NCI-H2171 treated with DMSO at 0.1 percent for 48 hours (cell line): Measurements from ENCODE around the gene GRK6.

Experiments used
- DNase-seq: peaks from one replicate; lab custom pipeline; 2025; lab: John Stamatoyannopoulos, UW

The GRK6 gene

DNA sequence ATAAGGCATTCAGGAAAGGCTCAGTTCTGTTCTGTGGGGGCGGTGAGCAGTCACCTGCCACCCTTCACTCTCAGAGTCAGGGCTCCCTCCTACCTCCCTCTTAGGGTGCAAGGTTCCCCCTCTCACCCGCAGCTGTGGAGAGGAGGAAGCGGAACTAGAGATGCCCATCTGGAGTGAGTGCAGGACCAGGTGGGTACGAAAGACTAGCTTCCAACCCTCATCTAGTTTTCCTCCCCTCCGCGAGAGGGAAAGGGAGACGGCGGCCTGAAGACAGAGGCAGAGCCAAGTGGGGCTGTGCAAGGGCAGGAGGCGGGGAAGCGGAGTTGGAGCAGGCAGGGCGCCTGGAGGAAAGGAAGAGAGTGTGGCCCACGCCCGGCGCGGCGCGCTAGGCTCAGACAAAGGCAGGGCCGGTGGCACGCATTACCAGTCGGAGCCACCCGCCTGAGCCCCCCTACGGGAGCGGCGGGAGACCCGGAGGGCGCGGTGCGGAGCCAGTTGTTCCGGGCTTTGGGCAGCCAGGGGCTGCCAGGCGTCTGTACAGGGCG, 27.4 kb downstream of the GRK6 start:
- peak; percentile 32 for DNase-seq

DNA sequence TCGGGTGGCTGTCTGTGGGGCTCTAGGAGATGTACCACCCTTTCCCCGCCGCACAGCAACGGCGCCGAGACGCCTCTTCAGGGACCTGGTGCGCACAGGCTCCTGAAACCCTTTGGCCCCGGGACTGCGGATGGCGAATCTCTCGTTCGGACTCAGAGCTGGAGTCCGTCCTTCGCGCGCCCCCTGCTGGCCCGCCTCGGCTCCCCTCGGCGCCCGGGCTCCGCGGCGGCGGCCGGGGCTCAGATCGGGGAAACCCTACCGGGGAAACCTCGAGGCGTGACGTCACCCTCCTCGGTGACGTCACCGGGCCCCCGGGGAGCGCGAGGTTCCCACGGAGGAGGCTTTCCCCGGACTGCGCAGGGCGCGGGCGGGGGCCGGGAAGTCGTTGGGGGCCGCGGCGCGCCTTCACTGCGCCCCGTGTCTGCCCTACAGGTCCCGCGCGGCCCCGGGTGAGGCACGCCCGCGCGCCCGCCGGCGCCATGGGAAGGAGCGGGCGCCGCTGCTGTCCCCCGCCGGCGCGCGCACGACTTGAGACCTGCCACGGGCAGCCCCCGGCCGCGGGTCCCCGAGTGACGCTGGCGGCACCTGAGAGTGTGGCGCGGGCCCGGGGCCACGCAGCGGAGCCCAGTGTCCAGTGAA, 28.0 kb downstream of the GRK6 start:
- DNase-seq, result peak; percentile 72

DNA sequence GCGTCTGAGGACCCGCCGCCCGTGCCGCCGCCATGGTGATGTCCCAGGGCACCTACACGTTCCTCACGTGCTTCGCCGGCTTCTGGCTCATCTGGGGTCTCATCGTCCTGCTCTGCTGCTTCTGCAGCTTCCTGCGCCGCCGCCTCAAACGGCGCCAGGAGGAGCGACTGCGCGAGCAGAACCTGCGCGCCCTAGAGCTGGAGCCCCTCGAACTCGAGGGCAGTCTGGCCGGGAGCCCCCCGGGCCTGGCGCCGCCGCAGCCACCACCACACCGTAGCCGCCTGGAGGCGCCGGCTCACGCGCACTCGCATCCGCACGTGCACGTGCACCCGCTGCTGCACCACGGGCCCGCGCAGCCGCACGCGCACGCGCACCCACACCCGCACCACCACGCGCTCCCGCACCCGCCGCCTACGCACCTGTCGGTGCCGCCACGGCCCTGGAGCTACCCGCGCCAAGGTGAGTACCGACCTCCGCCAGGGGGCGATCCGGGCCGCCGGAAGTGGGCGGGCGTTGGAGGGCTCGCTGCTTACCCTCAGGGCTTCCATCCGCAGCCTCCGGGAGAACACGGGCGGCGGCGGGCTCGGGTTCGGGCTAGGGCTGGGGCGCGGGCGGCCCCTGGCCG, 28.7 kb downstream of the GRK6 start:
- peak; percentile 82 for DNase-seq

DNA sequence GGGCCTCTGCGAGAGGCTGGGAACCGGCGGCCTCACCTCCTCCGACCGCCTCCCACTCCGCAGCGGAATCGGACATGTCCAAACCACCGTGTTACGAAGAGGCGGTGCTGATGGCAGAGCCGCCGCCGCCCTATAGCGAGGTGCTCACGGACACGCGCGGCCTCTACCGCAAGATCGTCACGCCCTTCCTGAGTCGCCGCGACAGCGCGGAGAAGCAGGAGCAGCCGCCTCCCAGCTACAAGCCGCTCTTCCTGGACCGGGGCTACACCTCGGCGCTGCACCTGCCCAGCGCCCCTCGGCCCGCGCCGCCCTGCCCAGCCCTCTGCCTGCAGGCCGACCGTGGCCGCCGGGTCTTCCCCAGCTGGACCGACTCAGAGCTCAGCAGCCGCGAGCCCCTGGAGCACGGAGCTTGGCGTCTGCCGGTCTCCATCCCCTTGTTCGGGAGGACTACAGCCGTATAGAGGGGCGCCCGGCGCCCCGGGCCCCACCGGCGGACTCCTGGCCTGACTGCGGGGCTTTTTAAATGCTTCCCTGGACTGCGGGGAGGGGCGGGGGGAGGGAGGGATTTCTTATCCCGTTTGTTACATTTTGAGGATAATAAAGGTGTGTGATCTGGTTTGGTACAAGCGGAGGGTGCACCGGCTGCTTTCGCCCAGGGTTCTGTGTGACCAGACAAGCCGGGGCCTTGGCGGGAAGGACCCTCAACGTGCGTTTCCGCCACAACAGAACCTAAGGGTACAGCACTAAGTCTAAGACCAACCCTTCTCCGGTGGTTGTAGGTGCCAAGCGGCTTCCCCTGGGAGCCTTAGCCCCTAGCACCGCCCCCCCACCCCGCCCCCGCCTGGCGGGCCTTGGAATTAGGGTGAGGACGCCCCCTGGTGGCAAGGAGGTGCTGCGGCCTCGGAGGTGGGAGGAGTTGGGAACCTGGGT, 29.4 kb downstream of the GRK6 start:
- DNase-seq, result peak; percentile 81

DNA sequence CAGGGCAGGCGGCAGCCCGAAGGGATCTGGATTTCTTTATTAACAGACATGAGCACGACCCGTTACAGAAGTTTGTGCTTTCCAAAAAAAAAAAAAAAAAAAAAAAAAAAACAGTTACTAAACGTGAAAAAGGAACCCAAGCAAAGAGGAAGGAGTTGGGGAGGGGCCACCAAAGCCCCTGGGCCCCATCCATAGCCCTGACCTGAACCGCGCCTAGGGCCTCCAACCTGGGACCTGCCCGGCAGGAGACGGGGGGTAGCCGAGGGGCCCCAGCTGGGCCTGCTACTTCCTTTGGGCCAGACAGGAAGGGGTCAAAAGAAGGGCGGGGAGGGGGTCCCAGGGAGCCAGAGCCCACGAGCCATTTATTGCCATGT, 30.1 kb downstream of the GRK6 start:
- no peak for DNase-seq

DNA sequence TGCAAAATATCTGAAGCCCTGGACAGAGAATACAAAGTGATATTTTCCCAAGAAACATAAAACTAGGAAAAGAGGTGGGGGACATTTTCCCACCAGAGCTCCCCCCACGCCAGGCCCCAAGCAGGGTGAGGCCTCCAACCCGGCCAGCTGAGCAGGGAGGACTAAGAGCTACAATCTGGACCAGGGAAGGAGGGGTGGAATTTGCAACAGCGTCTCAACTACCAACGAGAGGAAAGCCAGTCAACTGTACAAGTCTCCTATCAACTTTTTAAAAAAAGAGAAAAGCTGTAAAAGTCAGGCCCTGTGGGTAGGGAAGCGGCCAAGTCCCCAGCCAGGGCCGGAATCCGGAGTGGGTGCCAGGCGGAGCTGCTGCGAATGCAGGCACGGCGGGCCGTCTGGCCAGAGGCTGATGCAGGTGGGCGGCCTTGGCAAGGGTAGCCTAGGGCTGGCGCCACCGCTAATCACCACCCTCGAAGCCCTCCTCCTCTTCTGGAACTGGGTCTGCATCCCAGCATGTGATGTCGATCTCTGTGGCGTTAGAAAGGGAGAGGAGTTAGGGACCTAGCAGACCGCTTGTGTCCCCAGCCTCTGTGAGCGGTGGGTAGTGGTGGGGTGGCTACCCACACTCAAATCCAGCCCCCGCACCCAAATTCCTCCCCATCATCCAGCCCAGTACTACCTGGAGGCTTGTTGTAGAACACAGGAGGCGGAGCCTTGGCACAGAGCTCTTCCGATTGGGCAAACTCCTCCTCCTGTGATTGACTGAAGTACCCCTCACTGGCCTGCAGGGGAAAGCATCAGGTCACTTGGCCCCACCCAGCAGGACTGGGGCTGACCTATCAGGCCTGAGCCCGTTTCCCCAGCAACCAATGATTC, 30.7 kb downstream of the GRK6 start:
- DNase-seq, result peak; percentile 67

DNA sequence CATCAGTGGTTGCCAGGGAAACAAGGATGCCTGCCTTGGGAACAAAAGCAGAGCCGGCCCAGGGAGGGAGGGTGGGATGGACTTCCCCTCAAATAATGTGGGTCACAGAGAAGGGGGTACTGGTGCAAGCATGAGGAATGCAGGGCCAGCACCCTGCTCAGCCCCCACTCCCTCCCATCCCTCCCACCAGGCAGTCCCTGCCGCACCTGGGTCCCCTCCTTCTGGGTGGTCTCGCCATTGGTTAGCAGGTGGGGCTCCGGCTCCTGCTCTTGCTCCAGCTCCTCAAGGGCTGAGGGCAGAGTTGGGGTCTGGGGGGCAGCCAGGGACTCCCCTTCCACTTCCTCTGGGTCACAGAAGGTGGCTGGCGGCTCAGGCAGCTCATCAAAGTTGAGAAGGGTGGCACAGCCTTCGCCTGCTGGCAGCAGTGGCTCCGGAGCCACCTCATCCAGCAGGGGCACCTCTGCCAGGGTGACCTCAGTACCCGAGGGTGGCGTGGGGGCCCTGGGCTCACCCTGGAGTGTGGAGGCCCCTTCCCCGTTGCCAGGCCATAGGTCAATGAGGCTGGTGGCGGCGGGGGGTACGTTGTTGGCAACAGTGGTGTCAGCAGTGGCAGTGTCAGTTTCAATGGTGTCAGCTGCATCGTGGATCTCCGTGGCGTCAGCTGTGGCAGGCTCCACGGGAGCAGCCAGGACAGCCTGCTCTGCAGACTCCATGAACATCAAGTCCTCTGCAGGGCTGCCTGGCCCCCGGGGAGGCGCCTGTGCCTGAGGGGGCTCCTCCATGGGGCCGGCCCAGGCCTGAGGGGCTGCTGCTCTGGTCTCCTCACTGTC, 31.6 kb downstream of the GRK6 start:
- no peak for DNase-seq

DNA sequence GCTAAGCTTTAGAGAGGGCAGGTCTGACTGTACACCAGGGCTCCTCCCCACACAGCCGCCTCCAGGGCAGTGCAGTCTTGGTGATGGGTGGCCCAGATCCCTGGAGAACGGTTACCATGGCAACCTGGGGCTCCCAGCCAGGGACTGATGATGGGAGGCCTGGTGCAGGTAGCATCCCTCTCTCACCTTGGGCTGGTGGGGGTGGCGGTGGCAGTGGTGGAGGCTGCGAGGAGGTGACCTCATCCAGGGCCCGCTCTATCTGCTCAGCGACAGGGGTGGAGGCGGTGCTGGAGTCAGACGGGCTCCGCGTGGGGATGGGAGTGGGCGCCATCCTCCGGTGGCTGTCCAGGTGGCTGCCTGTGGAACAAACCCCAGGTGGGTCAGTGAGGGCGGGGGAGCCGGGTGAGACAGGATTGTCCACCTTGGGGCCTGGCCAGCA, 32.5 kb downstream of the GRK6 start:
- DNase-seq, result peak; percentile 10

DNA sequence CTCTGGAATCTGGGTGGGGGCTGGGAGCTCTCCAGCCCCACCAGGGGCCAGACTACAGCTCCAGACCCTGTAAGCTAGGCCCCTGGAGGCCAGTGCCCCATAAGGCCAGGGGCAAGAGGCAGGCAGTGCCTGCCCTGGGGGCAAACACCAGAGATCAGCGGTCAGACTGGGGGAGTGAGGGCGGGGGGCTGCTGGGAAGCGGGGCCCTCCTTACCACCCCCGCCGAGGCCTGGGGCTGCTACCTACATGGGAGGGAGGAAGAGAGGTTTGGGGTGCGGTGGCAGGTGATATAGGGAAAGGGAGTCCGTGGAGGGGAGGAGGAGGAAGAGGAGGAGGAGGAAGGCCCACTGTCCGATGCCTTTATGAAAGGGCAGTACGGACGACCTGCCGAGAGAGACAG, 32.9 kb downstream of the GRK6 start:
- no peak for DNase-seq

DNA sequence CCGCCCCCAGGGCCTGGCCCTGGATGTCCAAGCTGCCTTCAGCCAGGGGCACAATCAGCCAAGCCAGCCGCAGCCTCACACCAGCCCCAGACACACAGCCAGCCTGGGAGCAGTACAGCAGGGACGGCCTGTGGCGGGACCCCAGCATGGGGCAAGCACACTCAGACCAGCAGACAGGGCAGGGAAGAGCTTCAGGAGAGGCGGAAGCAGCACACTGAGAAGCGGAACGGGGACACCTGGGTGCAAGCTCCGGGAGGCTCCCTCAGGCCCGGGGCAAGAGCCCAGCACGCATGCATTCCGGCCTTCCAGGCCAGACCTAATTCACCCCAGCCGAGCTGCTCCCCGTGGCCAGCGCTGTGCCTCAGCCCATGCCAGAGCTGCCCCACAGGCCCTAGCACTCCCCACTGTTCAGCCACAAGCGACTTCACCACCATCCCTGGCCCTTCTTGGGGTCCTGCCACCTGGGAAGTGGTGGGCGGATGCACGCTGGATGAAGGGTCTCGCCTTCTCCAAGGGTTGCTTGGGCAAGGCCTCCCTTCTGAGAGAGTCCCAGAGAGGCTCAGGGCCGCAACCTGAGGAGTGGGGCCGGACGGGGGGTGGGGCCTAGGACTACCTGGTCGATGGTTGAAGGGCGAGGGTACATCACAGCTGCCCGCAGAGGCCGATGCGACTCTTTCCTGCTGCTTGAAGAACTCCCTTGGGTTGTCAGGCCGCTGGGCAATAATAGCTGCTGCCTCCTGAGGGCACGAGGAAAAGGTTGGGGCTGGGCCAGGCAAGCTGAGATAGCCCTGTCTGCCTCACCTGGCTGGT, 33.5 kb downstream of the GRK6 start:
- DNase-seq, result no peak

DNA sequence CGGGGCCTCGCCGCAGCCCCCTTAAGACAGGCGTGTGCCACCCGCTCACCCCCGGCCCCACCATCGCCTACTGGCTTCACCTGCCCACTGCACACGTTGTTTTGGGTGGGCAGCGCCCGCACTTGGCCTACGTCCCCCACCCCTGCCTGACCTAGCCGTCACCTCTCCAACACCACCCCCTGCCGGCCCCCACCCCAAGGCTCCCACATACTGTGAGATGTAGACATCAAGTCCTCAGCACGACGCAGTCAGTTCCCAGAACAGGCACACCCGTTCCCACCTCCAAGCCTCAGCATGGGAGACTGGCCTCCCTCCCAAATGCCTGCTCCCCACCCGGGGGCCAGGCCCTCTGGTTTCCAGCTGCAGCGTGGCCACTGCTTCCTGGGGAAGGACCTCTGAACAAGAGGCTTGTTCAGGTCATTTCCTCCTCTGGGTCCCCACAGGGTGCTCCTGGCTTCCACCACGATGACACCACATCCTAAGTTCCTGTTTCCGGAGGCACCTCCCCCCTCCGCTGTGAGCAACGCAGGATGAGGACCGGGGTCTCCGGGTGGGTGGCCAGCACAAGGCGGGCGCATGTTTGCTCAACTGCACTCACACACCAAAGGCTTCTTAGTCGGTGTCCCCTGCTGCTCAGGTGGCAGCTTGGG, 35.7 kb downstream of the GRK6 start:
- DNase-seq, result no peak

DNA sequence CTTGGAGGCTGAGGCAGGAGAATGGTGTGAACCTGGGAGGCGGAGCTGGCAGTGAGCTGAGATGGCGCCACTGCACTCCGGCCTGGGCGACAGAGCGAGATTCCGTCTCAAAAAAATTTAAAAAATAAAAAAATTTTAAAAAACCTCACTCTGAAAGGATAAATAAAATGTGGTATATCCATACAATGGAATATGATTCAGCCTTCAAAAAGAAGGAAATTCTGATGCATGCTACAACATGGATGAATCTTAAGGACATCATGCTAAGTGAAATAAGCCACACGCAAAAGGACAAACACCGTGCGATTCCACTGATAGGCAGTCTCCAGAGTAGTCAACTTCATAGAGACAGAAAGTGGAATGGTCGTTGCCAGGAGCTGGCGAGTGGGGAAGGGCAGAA, 38.6 kb downstream of the GRK6 start:
- no peak for DNase-seq

DNA sequence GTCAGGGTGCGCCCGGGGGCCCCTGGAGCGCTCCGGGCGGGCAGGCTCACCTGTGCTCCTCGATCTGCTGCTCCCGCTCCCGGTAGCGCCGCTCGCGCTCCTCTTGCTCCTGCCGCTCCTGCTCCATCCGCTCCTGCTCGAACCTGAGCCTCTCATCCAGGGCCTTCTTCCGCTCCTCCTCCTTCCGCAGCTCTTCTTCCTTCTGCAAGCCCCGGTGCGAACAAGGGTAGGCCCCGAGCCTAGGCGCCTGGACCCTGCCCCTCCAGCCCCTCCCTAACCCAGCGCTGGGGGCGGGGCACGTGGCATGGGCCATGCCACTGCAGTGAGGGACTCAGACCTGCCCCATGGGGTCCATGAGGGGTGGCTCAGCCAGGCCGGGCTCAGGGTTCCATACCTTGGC, 40.4 kb downstream of the GRK6 start:
- no peak for DNase-seq

DNA sequence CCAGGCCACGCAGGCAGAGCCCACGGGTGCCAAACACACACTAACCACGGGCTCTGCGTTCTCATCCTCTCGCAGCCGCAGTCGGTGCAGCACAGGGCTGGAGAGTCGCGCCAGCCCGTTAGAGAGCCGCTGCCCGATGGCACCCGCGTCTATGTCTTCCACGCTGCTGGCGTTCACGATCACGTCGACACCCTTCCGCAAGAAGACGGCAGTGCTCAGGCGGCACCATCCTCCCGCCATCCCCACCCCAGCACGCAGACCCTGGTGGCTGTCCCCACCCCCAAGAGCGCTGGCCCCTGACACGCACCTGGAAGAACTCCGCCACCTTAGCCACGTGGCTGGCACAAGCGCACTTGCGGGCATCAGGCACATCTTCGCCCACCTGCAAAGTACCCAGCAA, 41.0 kb downstream of the GRK6 start:
- no peak for DNase-seq

DNA sequence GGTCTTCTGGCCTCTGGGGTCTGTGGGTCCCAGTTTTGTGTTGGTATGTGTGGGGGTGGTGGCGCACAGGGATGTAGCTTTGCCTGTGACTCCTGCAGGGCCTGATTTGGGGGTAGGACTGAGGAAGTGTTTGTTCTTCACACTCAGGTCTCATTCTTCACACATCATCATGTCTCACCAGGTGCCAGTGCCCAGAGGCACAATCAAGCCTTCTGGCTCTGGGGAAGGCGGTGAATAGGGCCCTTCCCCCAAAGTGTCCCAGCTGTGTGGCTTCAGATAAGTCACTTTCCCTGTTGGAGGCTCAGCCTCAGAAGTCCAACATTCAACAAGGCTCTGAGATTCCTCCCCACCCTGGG, 41.8 kb downstream of the GRK6 start:
- no peak for DNase-seq

DNA sequence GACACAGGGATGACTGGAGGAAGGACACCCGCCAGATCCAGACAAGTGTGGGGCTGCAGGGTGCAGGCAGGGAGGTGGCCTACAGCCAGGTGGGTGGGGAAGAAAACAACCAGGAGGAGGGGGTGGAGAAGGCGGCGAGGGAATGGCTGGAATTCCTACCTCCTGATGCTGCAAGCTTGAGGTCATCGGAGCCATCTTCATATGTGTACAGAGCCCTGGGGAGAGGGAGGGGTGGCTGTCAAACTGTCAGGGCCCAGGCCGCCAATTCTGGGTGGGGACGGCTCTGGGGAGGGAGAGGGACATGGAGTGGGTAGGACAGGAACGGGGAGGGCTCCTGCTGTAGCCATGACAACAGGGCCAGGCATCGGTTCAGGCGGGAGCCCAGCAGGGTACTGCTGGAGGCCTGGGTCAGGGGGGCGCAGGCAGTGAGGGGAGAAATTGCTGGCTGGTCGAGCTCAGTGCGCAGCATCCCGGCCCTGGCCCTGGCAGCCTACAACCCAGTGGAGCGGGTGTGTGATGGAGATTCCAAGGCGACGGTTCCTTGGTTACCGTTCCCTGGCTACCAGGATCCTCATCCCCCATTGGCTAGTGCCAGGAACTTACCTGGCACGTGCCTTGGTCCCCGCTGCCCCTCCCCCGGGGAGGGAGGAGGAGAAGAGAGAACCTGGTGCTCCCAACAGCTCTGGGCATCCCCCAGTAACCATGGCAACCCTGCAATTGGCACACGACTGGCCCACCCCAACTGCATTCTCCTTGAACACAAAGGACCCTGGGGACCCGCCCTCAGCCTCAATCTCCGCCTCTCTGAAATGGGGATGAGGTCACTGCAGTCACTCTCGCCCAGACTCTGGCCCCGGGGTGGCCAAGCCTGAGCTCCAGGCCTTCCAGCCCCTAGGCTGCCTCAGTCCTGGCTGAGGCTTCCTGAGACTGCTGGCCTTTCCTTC, 42.5 kb downstream of the GRK6 start:
- DNase-seq, result no peak

DNA sequence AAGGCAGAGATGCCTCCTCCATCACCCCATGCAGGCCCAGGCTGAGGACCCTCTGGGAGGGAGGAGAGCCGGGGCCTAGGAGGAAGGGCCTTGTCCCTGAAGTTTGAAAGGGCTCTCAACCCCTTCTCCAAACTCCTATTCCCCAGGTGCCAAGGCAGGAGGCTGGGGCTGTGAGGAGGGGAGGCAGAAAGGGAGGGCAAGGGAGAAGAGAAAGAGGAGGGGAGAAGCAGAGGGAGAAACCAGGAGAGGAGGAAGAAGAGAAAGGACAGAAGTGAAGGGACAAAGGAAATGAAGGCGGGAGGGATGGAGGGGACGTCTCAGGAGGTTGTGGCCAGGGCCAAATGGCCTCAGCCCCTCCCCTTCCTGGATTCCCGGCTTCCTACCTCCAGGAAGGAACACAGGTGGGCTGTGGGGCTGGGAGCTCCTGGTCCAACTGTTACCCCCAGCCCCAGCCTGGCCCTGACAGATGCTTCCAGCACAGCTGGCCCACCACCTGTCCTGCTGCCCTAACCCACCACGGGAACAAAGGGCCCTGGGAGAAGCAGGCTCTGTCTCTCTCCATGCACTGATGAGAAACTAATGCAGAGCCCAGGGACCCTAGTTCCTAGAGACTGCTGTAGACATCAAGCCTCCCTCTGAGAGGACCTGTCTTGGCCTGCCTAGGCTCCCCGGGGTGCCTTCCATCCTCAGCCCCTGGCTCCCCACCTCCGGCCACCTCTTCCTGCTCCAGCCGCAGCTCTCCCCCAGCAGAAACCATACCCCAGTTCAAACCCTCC, 43.5 kb downstream of the GRK6 start:
- peak; percentile 40 for DNase-seq
